HCT116 (cell line): ENCODE data around the gene C5orf63.

Experiments
- CEBPB ChIP-seq: IDR thresholded peaks from 2 replicates; pipeline ENCODE4 v1.6.1; 2012; ENCODE audit warnings: low read depth
- EZH2phosphoT487 ChIP-seq: fragments of 200-600 bp; IDR thresholded peaks from 2 replicates; pipeline ENCODE4 v1.6.1; 2018; ENCODE audit warnings: antibody characterized with exemption, borderline replicate concordance
- POLR2AphosphoS5 ChIP-seq: IDR thresholded peaks from 2 replicates; pipeline ENCODE4 v1.6.1; 2011; ENCODE audit warnings: mild to moderate bottlenecking, low read depth, low read length, moderate library complexity
- TCF7L2 ChIP-seq: IDR thresholded peaks from 2 replicates; pipeline ENCODE4 v1.7.0; 2011; ENCODE audit warnings: borderline replicate concordance, inconsistent platforms; ENCODE audit not compliant: insufficient read depth, insufficient read length; ENCODE audit errors: extremely low read depth
- ZNF274 ChIP-seq: fragments of 200-500 bp; sonication (Bioruptor generic); IDR thresholded peaks from 2 replicates; pipeline ENCODE4 v1.6.1; 2014; ENCODE audit warnings: mild to moderate bottlenecking, low read depth, low read length, inconsistent platforms
- TF ChIP-seq, protein P1 (sequence below), 3 experiments: fragments of 200-600 bp in 1 of 3; sonication (generic) in 1 of 3; IDR thresholded peaks in 2 of 3; conservative IDR thresholded peaks in 1 of 3; 2 replicates each; pipeline ENCODE4 v1.5.1; 2012 to 2017; ENCODE audit warnings: low read depth in 2 of 3, low read length in 2 of 3, antibody characterized with exemption in 1 of 3, borderline replicate concordance in 1 of 3, control low read depth in 1 of 3, mild to moderate bottlenecking in 1 of 3, mixed read lengths in 1 of 3, mixed run types in 1 of 3, moderate library complexity in 1 of 3; ENCODE audit not compliant: insufficient read depth in 1 of 3
- TF ChIP-seq, protein P2 (sequence below): IDR thresholded peaks from 2 replicates; pipeline ENCODE4 v1.6.1; 2012

DNA sequence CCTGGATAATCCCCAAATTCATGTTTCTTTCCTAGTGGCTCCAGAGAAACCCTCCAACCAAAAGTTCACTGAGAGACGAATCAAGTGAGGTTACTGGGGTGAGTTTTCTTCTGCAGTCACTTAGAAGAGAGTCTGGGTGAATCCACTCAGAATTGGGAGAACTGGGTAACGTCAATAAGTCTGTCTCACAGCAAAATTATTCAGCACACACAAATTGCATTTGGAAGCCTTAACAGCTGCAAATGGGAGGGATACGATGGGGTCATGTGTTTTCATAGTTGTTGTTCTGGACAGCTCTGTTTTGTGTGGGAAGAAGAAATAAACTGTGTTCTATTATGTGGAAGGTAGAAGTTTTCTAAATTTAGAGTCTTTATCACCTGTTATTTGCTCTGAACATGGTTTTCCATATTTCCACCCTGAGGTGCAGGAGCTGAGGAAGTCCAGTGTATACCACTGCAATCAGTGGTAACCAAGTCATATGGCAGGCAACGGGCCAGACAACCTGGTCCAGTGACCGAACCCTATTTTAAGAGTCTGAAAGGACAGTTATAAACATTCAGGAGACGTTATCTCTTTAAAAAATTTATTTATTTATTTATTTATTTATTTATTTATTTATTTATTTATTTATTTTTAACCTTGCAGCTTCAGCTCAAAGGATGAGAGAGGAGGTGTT is 64.9 kb downstream of the C5orf63 start:
- TF ChIP-seq, protein P1, sequence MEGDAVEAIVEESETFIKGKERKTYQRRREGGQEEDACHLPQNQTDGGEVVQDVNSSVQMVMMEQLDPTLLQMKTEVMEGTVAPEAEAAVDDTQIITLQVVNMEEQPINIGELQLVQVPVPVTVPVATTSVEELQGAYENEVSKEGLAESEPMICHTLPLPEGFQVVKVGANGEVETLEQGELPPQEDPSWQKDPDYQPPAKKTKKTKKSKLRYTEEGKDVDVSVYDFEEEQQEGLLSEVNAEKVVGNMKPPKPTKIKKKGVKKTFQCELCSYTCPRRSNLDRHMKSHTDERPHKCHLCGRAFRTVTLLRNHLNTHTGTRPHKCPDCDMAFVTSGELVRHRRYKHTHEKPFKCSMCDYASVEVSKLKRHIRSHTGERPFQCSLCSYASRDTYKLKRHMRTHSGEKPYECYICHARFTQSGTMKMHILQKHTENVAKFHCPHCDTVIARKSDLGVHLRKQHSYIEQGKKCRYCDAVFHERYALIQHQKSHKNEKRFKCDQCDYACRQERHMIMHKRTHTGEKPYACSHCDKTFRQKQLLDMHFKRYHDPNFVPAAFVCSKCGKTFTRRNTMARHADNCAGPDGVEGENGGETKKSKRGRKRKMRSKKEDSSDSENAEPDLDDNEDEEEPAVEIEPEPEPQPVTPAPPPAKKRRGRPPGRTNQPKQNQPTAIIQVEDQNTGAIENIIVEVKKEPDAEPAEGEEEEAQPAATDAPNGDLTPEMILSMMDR (IDR thresholded peaks at IDR 0.05 in 2 of 3, conservative IDR thresholded peaks at IDR 0.05 in 1 of 3; ENCODE audit: borderline replicate concordance in 1 of 3, insufficient read depth in 1 of 3, low read depth in 2 of 3, low read length in 2 of 3), result no peak
- TF ChIP-seq ZNF274, result no peak
- TF ChIP-seq CEBPB, result no peak
- no peak for TF ChIP-seq POLR2AphosphoS5
- TF ChIP-seq, protein P2, sequence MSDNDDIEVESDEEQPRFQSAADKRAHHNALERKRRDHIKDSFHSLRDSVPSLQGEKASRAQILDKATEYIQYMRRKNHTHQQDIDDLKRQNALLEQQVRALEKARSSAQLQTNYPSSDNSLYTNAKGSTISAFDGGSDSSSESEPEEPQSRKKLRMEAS, result no peak
- TF ChIP-seq TCF7L2, result no peak
- no peak for TF ChIP-seq EZH2phosphoT487
